M059J (cell line): ENCODE measurements around the gene GAPDHS. TPM values are rescaled to one million over a fixed set of nuclear protein-coding genes. Genes with fewer than 3 reads are reported as not detected.

ENCODE experiments used
- total RNA-seq: library from RNA; depleted of rRNA; stranded (reverse); fragments of >200 nt; shearing (Covaris generic); gene quantifications from 2 replicates; pipeline ENCODE4 v1.2.3, GENCODE V29; 2014; rRNA removed

GAPDHS gene
- total RNA-seq, 1 experiment from 2014 or later: not detected

Other genes starting within 250 kb of the GAPDHS start
- not detected in 2 replicates for gene MAG, start 241.3 kb upstream of the GAPDHS start, total RNA-seq
- gene CD22, start 204.3 kb upstream of the GAPDHS start, total RNA-seq: 1.5 TPM in 1 of 2 replicates, not detected in the other
- gene FFAR1, start 185.6 kb upstream of the GAPDHS start, total RNA-seq: not detected in 2 replicates
- not detected in 2 replicates for gene FFAR3, start 175.0 kb upstream of the GAPDHS start, total RNA-seq
- gene GPR42, start 162.4 kb upstream of the GAPDHS start, total RNA-seq: not detected in 2 replicates
- gene FFAR2, start 85.2 kb upstream of the GAPDHS start, total RNA-seq: not detected in 2 replicates
- not detected in 2 replicates for gene KRTDAP, start 43.0 kb upstream of the GAPDHS start, total RNA-seq
- gene DMKN, start 19.8 kb upstream of the GAPDHS start, total RNA-seq: 6.7 and 34.4 TPM in 2 replicates
- 0.25 and 0.49 TPM in 2 replicates for gene SBSN, start 5.1 kb upstream of the GAPDHS start, total RNA-seq
- gene TMEM147, start 12.2 kb downstream of the GAPDHS start, total RNA-seq: 106 and 116 TPM in 2 replicates
- not detected in 2 replicates for gene ATP4A, start 30.2 kb downstream of the GAPDHS start, total RNA-seq
- gene PMIS2, start 52.7 kb downstream of the GAPDHS start, total RNA-seq: not detected in 2 replicates
- gene HAUS5, start 79.3 kb downstream of the GAPDHS start, total RNA-seq: 9.1 and 10.1 TPM in 2 replicates
- 97.1 and 128 TPM in 2 replicates for gene RBM42, start 95.6 kb downstream of the GAPDHS start, total RNA-seq
- gene ETV2, start 108.3 kb downstream of the GAPDHS start, total RNA-seq: 0.54 TPM in 1 of 2 replicates, not detected in the other
- 635 and 1,532 TPM in 2 replicates for gene COX6B1, start 114.9 kb downstream of the GAPDHS start, total RNA-seq
- gene UPK1A, start 133.1 kb downstream of the GAPDHS start, total RNA-seq: 0.47 TPM in 1 of 2 replicates, not detected in the other
- not detected in 2 replicates for gene ZBTB32, start 171.1 kb downstream of the GAPDHS start, total RNA-seq
- 4.9 and 8.8 TPM in 2 replicates for gene KMT2B, start 184.5 kb downstream of the GAPDHS start, total RNA-seq
- 8.8 and 24.0 TPM in 2 replicates for gene IGFLR1, start 209.0 kb downstream of the GAPDHS start, total RNA-seq
- 18.0 and 24.9 TPM in 2 replicates for gene U2AF1L4, start 212.0 kb downstream of the GAPDHS start, total RNA-seq
- gene PSENEN, start 212.2 kb downstream of the GAPDHS start, total RNA-seq: 90.5 and 108 TPM in 2 replicates
- 4.3 and 12.2 TPM in 2 replicates for gene LIN37, start 215.1 kb downstream of the GAPDHS start, total RNA-seq
- 0.39 and 0.47 TPM in 2 replicates for gene HSPB6, start 223.6 kb downstream of the GAPDHS start, total RNA-seq
- 5.9 and 7.4 TPM in 2 replicates for gene PROSER3, start 224.7 kb downstream of the GAPDHS start, total RNA-seq
- gene ARHGAP33, start 242.1 kb downstream of the GAPDHS start, total RNA-seq: 1.5 and 4.2 TPM in 2 replicates